Fibroblast of skin of right biceps (primary cell): ENCODE measurements around the gene C20orf202.
"Not testable (repeated sequence)": the region's sequence is repeated elsewhere in the genome, so short reads cannot be mapped to it uniquely, and the experiment has no call there.

Source experiments
- DNase-seq: peaks from one replicate; pipeline ENCODE4 v3.0.0-alpha.2; 2013

C20orf202 gene

GRCh38 chr20:1212023-1212422, 8.8 kb downstream of the C20orf202 start:
- no peak for DNase-seq

- DNase-seq, result peak; percentile 63
Measured at GRCh38 chr20:1212607-1213396, 9.5 kb downstream of the C20orf202 start.

GRCh38 chr20:1214838-1215261, 11.6 kb downstream of the C20orf202 start:
- DNase-seq, result no peak

DNA sequence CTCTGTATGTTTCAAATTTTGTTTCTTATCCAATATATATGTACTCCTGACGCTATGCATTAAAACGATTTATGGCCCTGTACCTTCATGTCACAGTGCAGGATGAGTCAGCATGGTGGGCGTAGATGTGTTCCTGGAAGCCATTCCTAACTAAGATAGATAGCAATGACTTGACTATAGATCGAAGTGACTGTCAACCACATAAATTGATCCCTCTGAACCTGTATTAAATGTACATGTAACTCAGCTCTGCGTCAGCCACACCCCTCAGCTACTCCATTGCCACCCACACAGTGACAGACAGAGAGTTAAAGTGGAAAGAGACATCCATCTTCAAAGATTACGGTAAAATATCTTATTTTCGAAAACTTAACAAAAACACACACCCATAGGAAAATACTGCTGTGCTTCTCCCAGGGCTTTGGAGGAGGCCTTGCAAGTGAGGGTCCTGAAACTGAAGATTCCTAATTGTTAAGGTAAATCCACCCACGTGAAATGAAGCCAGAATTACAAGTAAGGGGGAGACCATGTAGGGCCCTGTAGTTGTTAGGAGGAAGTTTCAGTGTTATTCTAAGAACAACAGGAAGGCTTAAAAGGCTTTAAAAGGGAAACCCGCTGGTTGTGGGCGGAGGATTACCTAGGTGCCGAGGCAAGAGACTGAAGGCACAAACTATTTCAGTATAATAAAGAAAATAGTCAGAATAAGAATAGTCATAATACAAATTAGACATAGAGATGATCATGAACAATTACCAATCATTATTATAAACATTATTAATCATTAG, 12.3 kb downstream of the C20orf202 start:
- no peak for DNase-seq

DNA sequence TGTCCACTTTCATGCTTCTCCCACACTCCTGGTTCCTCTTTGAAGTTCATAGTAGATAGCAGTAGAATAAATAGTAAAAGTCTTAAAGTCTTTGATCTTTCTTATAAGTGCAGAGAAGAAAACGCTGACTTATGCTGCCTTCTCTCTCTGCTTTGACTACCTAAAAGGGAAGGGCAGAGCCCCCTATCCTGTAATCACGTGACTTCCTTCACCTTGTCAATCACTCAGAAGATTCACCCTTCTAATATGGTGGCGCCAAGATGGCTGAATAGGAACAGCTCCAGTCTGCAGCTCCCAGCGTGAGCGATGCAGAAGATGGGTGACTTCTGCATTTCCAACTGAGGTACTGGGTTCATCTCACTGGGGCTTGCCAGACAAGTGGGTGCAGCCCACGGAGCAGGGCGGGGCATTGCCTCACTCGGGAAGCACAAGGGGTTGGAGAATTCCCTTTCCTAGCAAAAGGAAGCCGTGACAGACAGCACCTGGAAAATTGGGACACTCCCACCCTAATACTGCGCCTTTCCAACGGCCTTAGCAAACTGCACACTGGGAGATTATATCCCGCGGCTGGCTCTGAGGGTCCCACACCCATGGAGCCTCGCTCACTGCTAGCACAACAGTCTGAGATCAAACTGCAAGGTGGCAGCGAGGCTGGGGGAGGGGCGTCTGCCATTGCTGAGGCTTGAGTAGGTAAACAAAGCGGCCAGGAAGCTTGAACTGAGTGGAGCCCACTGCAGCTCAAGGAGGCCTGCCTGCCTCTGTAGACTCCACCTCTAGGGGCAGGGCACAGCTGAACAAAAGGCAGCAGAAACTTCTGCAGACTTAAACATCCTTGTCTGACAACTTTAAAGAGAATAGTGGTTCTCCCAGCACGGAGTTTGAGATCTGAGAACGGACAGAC, 13.5 kb downstream of the C20orf202 start:
- DNase-seq, result not testable (repeated sequence)

- not testable (repeated sequence) for DNase-seq
Measured at GRCh38 chr20:1222750-1223149, 19.5 kb downstream of the C20orf202 start.

- no peak for DNase-seq
Measured at GRCh38 chr20:1224205-1224890, 21.1 kb downstream of the C20orf202 start.

DNA sequence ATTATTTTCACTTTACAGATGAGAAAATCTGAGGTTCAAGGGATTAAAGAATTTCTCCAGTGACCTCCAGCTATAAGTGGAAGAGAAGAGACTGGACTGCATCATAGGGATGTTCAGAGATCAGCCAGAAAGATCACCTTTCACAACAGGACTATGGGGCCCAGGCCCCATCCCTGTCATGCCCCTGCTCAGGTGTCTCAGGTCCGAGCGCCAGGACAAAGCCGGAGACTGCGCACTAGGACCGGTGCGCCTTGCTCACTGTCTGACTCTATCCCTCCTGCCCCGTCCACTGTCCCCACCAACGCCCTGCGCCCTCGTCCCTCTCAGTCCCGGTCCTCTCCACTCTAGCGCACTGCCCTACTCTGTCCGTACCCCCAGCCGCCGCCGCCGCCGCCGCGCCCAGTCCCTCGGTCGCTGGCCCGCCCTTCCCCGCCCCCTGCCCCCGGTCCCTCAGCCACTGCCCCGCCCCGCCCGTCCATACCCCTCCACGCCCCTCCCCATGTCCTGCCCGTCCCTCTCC, 22.1 kb downstream of the C20orf202 start:
- DNase-seq, result no peak

DNA sequence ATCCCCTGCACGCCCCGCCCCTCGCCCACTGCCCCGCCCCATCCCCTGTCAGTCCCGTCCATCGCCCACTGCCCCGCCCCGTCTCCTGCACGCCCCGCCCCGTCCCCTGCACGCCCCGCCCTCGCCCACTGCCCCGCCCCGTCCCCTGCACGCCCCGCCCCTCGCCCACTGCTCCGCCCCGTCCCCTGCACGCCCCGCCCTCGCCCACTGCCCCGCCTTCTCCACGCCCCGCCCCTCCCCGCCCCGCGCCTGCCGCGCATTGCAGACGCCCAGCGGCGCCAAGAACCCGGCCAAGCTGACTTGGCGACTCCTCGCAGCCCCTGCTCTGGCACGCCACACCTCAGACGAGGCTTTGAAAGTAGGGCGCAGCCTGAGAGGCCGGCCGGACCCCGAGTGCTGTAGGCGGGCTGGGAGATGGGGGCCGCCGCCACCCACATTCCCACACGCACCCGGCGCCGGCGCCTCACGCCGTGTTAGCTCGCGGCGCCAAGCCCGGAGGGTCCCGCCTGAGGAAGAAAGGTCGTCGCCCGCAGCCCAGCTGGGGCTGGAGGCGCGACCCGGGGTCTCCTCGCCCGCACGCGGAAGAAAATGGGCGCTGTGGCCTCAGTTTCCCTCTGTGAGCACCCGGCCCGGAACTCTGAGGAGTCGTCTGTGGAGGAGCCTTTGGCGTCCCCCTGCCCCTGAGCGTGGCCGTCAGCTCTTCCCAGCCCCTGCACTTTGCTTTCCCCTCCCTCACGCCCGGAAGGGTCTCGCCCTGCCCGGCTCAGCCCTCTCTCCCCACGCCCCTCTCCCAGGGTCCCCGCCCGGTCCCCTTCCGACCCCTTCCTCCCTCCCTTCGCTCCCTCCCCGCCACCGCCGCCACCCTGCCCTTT, 22.8 kb downstream of the C20orf202 start, which contains the start of gene RAD21L1:
TSS of gene RAD21L1 (plus strand) at position 262 of the 872 bp plus-strand sequence. CDS start 2,410 bp downstream, outside the sequence.
- peak; percentile 71 for DNase-seq

GRCh38 chr20:1229541-1229940, 26.3 kb downstream of the C20orf202 start:
- DNase-seq, result no peak

- no peak for DNase-seq
Measured at GRCh38 chr20:1232286-1233111, 29.2 kb downstream of the C20orf202 start.

DNA sequence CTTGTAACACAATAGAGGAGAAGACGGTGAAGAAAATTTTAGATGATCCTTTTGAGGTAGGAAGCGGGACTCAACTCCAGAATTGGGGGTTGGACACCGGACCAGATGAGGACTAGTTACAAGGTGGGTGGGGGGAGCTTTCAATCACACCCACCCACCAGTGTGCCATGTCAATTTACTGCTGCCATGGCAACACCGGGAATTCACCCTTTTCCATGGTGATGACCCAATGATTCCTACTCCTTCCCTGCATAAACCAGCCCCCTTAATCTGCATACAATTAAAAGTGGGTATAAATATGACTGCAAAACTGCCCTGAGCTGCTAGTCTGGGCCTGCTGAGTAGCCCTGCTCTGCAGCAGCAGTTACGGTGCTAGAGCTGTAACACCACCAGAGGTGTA, 37.3 kb downstream of the C20orf202 start:
- no peak for DNase-seq

DNA sequence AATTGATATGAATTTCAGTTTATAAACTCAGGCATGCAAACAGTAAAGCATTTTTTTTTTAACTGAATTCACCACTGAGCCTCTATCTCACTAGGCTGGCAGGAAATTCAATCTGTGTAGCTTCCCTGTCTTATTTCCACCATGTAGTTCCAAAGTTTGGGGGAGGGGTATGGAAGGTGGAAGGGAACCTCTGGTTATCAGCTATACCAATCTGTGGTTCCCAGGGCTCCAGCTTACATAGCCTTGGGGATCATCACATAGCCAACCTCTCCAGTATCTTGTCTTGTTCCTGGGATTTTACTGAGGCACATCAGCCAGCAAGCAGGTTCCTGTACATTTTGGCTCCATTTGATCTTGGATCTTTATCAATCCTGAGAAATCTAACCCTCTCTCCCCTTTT, 38.2 kb downstream of the C20orf202 start:
- no peak for DNase-seq

DNA sequence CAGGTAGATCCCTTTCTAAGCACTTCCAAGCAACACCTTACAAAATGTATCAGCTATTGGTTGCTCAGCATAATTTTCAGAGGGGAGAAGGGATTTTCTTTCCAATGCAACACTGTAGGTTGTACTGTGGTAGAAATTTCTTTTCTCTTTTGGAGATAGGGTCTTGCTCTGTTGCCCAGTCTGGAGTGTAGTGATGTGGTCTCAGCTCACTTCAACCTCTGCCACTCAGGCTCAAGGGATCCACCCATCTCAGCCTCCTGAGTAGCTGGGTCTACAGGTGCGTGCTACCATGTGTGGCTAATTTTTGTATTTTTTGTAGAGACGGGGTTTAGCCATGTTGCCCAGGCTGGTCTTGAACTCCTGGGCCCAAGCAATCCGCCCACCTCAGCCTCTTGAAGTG, 38.8 kb downstream of the C20orf202 start:
- DNase-seq, result no peak

DNA sequence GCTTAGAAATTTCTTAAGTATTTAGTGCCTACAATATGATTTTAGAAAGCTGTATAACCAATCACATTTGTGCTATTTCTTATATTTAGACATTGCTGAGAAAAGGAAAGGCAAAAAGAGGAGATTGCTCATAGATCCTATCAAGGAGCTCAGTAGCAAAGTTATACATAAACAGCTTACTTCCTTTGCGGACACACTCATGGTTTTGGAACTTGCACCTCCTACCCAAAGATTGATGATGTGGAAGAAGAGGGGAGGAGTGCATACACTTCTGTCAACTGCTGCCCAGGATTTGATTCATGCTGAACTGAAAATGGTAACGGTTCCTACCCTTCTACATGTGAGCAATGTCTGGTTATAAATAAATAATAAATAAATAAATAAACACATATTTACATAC, 39.3 kb downstream of the C20orf202 start:
- DNase-seq, result peak; percentile 90

DNA sequence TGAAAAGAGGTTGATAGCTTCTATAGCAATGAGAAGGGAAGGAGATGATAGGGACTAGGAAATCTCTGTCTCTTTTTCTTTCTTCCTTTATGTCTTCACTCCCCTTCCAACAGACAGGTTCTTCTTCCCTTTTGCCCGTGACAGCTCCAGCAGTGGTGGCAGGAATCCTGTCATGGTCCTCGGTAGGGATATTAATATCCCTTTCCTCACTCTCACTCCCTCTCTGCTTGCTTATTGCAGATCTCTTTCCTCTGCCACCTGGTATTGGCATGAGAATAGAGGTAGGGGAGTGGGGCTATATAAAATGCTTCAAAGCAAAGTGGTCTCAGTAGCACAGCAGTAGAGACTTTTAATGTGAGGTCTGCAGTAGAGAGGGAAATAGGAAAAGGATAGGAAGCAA, 42.3 kb downstream of the C20orf202 start:
- no peak for DNase-seq

GRCh38 chr20:1247689-1248088, 44.4 kb downstream of the C20orf202 start:
- no peak for DNase-seq

- not testable (repeated sequence) for DNase-seq
Measured at GRCh38 chr20:1250282-1250681, 47.0 kb downstream of the C20orf202 start.

DNA sequence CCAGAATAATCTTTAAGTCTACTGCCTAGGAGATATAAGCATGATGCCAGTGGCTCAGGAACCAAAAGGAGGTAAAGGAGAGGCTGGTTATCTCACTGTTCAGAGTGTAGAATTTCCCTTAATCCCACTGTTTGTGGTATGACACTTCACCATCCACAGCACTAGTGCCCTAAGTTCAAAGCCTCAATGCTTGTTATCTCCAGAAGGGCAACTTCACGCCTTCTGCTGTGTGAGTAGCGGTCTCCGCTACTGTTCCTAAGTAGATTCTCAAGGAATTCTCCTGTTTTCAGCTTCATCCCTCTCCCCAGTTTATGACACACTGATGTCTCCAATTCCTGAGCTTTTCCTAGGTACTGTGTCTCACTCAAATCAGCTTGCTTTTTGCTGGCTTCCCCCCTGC, 49.2 kb downstream of the C20orf202 start:
- no peak for DNase-seq

DNA sequence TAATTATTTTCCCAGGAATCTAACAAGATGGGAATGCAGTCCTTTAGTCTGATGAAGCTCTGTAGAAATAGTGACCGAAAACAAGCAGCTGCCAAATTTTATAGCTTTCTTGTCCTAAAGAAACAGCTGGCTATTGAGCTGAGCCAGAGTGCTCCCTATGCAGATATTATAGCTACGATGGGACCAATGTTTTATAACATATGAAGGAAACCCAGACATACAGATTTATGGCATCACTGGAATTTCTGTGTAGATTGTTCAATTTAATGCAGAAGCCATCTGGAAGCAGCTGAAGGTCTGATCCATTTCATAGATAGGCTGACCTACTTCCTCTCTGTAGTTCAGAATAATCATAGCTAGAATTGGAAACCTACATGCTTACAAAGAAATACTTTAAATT, 51.0 kb downstream of the C20orf202 start:
- DNase-seq, result no peak
